DND-41 (cell line): ENCODE measurements around the gene MFSD2A.

Source experiments
- CTCF ChIP-seq: IDR thresholded peaks from 2 replicates; pipeline ENCODE4 v1.5.1; 2012; ENCODE audit warnings: borderline replicate concordance, low read length, moderate library complexity, mild to moderate bottlenecking; ENCODE audit not compliant: poor library complexity, severe bottlenecking; ENCODE audit errors: extremely low read depth
- EZH2 ChIP-seq: IDR thresholded peaks from 3 replicates; pipeline ENCODE4 v1.6.1; 2012; ENCODE audit warnings: borderline replicate concordance, low read depth, mild to moderate bottlenecking, moderate library complexity, low read length, inconsistent platforms; ENCODE audit not compliant: severe bottlenecking

- TF ChIP-seq CTCF = no peak
- TF ChIP-seq EZH2 = no peak
Measured at GRCh38 chr1:39970274-39970673, 15.3 kb downstream of the MFSD2A start.
